ENCODE measurements around the gene CCDC106. TPM values are rescaled to one million over a fixed set of nuclear protein-coding genes. Genes with fewer than 3 reads are reported as not detected.

CCDC106 gene
- total RNA-seq (2021), result 19.9 and 20.0 TPM in 2 replicates
- long read RNA-seq, transcript CCDC106-202 (5 exons, 2,162 nt), result minor isoform, 21 of 90 reads
- long read RNA-seq, transcript CCDC106-205 (6 exons, 1,404 nt), result minor isoform, 7 of 90 reads
- long read RNA-seq, transcript CCDC106-201 (6 exons, 1,546 nt), result major isoform, 45 of 90 reads
- long read RNA-seq, partial matches to known transcripts, result 0 of 90 reads
- long read RNA-seq, other reads (novel, unspliced or antisense), result 12 of 90 reads

DNA sequence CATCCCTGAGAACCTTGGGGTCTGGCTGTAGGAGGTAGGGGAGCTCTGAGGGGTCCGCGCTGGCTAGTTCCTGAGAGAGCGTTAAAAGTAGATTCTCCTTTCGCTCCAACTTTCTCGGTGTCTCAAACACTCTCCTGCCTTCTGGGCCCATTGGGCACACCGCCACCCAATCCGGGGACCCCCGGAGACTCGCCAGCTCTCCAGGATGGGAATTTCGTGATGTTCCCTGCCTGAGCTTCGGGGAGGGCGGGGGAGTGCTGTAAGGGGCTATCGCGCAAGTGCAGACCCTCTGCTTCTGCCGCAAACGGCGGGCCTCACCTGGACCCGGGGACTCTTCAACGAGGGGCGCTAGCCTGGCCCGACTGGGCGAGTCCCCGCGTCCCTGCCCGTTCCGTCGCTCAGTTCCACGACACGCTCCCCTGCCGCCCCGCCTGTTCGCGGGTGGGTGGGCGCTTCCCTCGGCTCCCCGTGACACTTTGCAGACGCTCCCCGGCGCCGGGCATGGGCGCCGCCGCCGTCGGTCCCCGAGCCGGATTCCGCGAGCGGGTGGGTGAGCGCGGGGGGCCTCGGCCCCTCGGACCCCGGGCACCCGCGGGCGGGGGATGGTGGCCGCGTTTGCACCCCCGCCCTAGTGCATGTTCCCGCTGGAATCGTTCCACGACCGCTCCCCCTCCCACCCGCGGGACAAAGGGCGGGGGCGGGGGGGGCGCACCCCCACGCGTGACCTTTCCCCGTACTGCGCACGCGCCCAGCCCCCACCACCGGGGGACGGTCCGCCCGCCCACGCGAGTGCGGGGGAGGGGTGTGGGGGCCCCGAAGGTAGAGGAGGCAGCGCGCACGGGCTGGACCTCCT is at the start of gene CCDC106:
CCDC106 (plus strand) TSS at position 481 of the 853 bp plus-strand sequence. CDS start 835 bp downstream, outside the sequence.
- no peak within 1 kb of the TSS for H2BK12ac ChIP-seq (ENCODE audit: insufficient read length, low read depth, low read length)
- H4K5ac ChIP-seq (ENCODE audit: insufficient read length, low read depth, low read length), result no peak within 1 kb of the TSS
- peak; percentile 86 for DNase-seq
- no peak within 1 kb of the TSS for H3T11ph ChIP-seq (ENCODE audit: low read length)
- no peaks in the 10 kb centered on the region for H3K4me1 ChIP-seq (ENCODE audit: insufficient read depth, low read length)
- peak within 1 kb of the TSS; percentile 97 for H3K14ac ChIP-seq (ENCODE audit: insufficient read depth, low read length)
- H3K18ac ChIP-seq (ENCODE audit: insufficient read length, low read depth, low read length), result peak within 1 kb of the TSS; percentile 96
- no peaks in the 10 kb centered on the region for H3K9me3 ChIP-seq (ENCODE audit: control insufficient read depth, low read depth, low read length)
- Mint-ChIP-seq H3K27me3 (ENCODE audit: low read depth) (peaks cover 1% of the 10 kb centered on the region; the same call in 1 of the 2 replicates), H3K9me3 (peaks cover 0 to 3% of the 10 kb centered on the region in 2 experiments; a peak in 3 of 5 replicates), H3K4me1 (peaks cover 19 to 33% of the 10 kb centered on the region in 2 experiments), H3K27ac (peak within 1 kb of the TSS; percentile 85 to 97 (median 90); a peak in 6 of 7 replicates), H3K4me3 (peak within 1 kb of the TSS; percentile 76 to 89), H3K36me3 (ENCODE audit: insufficient read depth in 1 of 3, low read depth in 3 of 3) (peaks cover 21 to 57% (median 46%) of the 10 kb centered on the region in 3 experiments)
- no peaks in the 10 kb centered on the region for H3K27me3 ChIP-seq (ENCODE audit: insufficient read depth, low read length)
- no peak within 1 kb of the TSS for H3K56ac ChIP-seq (ENCODE audit: insufficient read length, low read depth, low read length)
- no peak within 1 kb of the TSS for H3K4ac ChIP-seq (ENCODE audit: low read depth, low read length)
- H3K4me2 ChIP-seq (ENCODE audit: insufficient read depth, insufficient read length, low read length), result peak within 1 kb of the TSS; percentile 91
- H3K27ac ChIP-seq (ENCODE audit: insufficient read length, low read depth, low read length), result no peak within 1 kb of the TSS
- no peak within 1 kb of the TSS for H3K23ac ChIP-seq (ENCODE audit: insufficient read length, low read depth, low read length)
- peaks cover 5% of the 10 kb centered on the region for H4K20me1 ChIP-seq (ENCODE audit: control insufficient read depth, insufficient read depth, insufficient read length)
- no peak within 1 kb of the TSS for H2BK5ac ChIP-seq (ENCODE audit: insufficient read length, low read length)
- peak within 1 kb of the TSS; percentile 63 for H3K9ac ChIP-seq (ENCODE audit: extremely low read depth, insufficient read length, low read length)
- H4K91ac ChIP-seq (ENCODE audit: insufficient read length, low read depth, low read length), result no peak within 1 kb of the TSS
- H2BK120ac ChIP-seq (ENCODE audit: low read depth, low read length, poor library complexity, severe bottlenecking), result no peak within 1 kb of the TSS
- H3K23me2 ChIP-seq (ENCODE audit: insufficient read length, low read depth, low read length, poor library complexity, severe bottlenecking), result peaks cover 25% of the 10 kb centered on the region
- no CpG with 5 or more reads among the region's 87 CpGs for WGBS (ENCODE audit: extremely low coverage, insufficient read length, low lambda C conversion rate)
- no peak within 1 kb of the TSS for H2BK20ac ChIP-seq (ENCODE audit: low read depth, low read length, poor library complexity, severe bottlenecking)
- peaks cover 7% of the 10 kb centered on the region; the same call in 1 of the 2 replicates for H3K79me2 ChIP-seq (ENCODE audit: insufficient read depth, low read length)
- no peak within 1 kb of the TSS; the same call in 1 of the 2 replicates for H2BK15ac ChIP-seq (ENCODE audit: low read depth, low read length)
- H2AK5ac ChIP-seq (ENCODE audit: insufficient read length, low read length), result no peak within 1 kb of the TSS
- H2AFZ ChIP-seq (ENCODE audit: low read length), result no peak within 1 kb of the TSS
- TF ChIP-seq, protein P1, sequence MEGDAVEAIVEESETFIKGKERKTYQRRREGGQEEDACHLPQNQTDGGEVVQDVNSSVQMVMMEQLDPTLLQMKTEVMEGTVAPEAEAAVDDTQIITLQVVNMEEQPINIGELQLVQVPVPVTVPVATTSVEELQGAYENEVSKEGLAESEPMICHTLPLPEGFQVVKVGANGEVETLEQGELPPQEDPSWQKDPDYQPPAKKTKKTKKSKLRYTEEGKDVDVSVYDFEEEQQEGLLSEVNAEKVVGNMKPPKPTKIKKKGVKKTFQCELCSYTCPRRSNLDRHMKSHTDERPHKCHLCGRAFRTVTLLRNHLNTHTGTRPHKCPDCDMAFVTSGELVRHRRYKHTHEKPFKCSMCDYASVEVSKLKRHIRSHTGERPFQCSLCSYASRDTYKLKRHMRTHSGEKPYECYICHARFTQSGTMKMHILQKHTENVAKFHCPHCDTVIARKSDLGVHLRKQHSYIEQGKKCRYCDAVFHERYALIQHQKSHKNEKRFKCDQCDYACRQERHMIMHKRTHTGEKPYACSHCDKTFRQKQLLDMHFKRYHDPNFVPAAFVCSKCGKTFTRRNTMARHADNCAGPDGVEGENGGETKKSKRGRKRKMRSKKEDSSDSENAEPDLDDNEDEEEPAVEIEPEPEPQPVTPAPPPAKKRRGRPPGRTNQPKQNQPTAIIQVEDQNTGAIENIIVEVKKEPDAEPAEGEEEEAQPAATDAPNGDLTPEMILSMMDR (conservative IDR thresholded peaks at IDR 0.05), result no peak
- H3K79me1 ChIP-seq (ENCODE audit: insufficient read depth, low read depth, low read length, poor library complexity, severe bottlenecking), result peaks cover 3% of the 10 kb centered on the region
- H4K8ac ChIP-seq (replicated peaks; ENCODE audit: insufficient read length, low read depth, low read length), result no peak within 1 kb of the TSS

Data from H9 (cell line).